ENCODE results near the gene EFS. TPM values are rescaled to one million over a fixed set of nuclear protein-coding genes. Genes with fewer than 3 reads are reported as not detected.
"Not testable (repeated sequence)": the region's sequence is repeated elsewhere in the genome, so short reads cannot be mapped to it uniquely, and the experiment has no call there.

EFS gene
- total and polyA plus RNA-seq, 2 of the 8 experiments (the other 6 are each of a cell fraction or from before 2014, with no cell fraction given), result 27.8 to 28.6 TPM

GRCh38 chr14:23325746-23326145, 39.2 kb downstream of the EFS start:
- not testable (repeated sequence) for H3K23ac ChIP-seq (ENCODE audit: insufficient read length); H3K56ac ChIP-seq (replicated peaks; ENCODE audit: insufficient read length, low read depth, low read length); H2BK20ac ChIP-seq (ENCODE audit: low read length); H3K27ac ChIP-seq (ENCODE audit: low read depth, low read length); H3K4me2 ChIP-seq (ENCODE audit: insufficient read depth in 1 of 2, low read depth in 2 of 2, low read length in 2 of 2); H3K23me2 ChIP-seq (ENCODE audit: low read depth, low read length); H3K14ac ChIP-seq (ENCODE audit: insufficient read length); H3K9ac ChIP-seq (replicated peaks in 1 of 4; ENCODE audit: extremely low read depth in 1 of 4, low read depth in 3 of 4, low read length in 3 of 4); H3K79me1 ChIP-seq (ENCODE audit: low read depth, low read length); H3K4me1 ChIP-seq (replicated peaks in 1 of 4; ENCODE audit: control insufficient read depth in 3 of 4, insufficient read depth in 4 of 4, low read length in 3 of 4); H2AFZ ChIP-seq (ENCODE audit: low read length); H3K4ac ChIP-seq (replicated peaks; ENCODE audit: insufficient read length, low read depth, low read length); H4K91ac ChIP-seq (replicated peaks; ENCODE audit: insufficient read length, low read length); H2BK15ac ChIP-seq (ENCODE audit: low read length); H2AK5ac ChIP-seq (ENCODE audit: low read depth, low read length); H2BK5ac ChIP-seq (ENCODE audit: low read depth, low read length); H4K8ac ChIP-seq (ENCODE audit: extremely low read depth, insufficient read depth, low read length); H3K4me3 ChIP-seq (ENCODE audit: extremely low read depth in 1 of 4, insufficient read depth in 2 of 4, low read depth in 3 of 4, low read length in 4 of 4); H2BK12ac ChIP-seq (ENCODE audit: low read depth, low read length); H4K5ac ChIP-seq (ENCODE audit: insufficient read length, low read depth, low read length); H4K20me1 ChIP-seq (replicated peaks in 1 of 2; ENCODE audit: control insufficient read depth in 1 of 2, insufficient read depth in 2 of 2, low read length in 2 of 2); FAIRE-seq; H2BK120ac ChIP-seq (replicated peaks; ENCODE audit: low read depth, low read length); H3K27me3 ChIP-seq (replicated peaks in 1 of 4; ENCODE audit: control insufficient read depth in 3 of 4, extremely low read depth in 1 of 4, insufficient read depth in 3 of 4, low read length in 3 of 4); H3K9me3 ChIP-seq (ENCODE audit: insufficient read depth in 2 of 2, low read depth in 1 of 2, low read length in 1 of 2); H3K18ac ChIP-seq (ENCODE audit: extremely low read depth, low read length); DNase-seq (ENCODE audit: low read depth in 1 of 2, low spot score in 2 of 2)
- ChIA-PET POLR2A (ENCODE audit: partially characterized antibody) (interaction anchor here (0.7 to 4.0 kb wide), 9 partner anchors 19 to 213 kb away, joined by 3 to 21 read pairs (median 5); partner anchors contain the start of gene BCL2L2), CTCF (ENCODE audit: partially characterized antibody) (interaction anchor here (0.7 to 4.9 kb wide), 10 partner anchors 10 to 234 kb away, joined by 3 to 78 read pairs (median 18); partner anchors contain the start of genes CMTM5, EFS and SLC22A17)
- peaks cover 11 to 17% of the 10 kb centered on the region in 2 experiments for H3K79me2 ChIP-seq (ENCODE audit: control insufficient read depth in 1 of 2, insufficient read depth in 2 of 2, low read length in 2 of 2)
- WGBS, 2 experiments (ENCODE audit: extremely low coverage in 1 of 2, insufficient coverage in 1 of 2, insufficient read length in 1 of 2, insufficient replicate concordance in 2 of 2, low coverage in 1 of 2, low lambda C conversion rate in 2 of 2, missing lambda C conversion rate in 1 of 2), result 89% methylated on average over 5 of the region's 5 CpGs; no CpG with 5 or more reads in 1 of the 2 experiments
- peaks cover 9 to 35% (median 24%) of the 10 kb centered on the region in 4 experiments; a peak in 7 of 8 replicates for H3K36me3 ChIP-seq (ENCODE audit: control insufficient read depth in 2 of 4, insufficient read depth in 4 of 4, low read length in 3 of 4)
